ENCODE measurements around the gene PACSIN3.
"Not testable (repeated sequence)": the region's sequence is repeated elsewhere in the genome, so short reads cannot be mapped to it uniquely, and the experiment has no call there.

GRCh38 chr11:47191137-47191536 lies 4.9 kb upstream of the PACSIN3 start:
- TF ChIP-seq, protein P1, sequence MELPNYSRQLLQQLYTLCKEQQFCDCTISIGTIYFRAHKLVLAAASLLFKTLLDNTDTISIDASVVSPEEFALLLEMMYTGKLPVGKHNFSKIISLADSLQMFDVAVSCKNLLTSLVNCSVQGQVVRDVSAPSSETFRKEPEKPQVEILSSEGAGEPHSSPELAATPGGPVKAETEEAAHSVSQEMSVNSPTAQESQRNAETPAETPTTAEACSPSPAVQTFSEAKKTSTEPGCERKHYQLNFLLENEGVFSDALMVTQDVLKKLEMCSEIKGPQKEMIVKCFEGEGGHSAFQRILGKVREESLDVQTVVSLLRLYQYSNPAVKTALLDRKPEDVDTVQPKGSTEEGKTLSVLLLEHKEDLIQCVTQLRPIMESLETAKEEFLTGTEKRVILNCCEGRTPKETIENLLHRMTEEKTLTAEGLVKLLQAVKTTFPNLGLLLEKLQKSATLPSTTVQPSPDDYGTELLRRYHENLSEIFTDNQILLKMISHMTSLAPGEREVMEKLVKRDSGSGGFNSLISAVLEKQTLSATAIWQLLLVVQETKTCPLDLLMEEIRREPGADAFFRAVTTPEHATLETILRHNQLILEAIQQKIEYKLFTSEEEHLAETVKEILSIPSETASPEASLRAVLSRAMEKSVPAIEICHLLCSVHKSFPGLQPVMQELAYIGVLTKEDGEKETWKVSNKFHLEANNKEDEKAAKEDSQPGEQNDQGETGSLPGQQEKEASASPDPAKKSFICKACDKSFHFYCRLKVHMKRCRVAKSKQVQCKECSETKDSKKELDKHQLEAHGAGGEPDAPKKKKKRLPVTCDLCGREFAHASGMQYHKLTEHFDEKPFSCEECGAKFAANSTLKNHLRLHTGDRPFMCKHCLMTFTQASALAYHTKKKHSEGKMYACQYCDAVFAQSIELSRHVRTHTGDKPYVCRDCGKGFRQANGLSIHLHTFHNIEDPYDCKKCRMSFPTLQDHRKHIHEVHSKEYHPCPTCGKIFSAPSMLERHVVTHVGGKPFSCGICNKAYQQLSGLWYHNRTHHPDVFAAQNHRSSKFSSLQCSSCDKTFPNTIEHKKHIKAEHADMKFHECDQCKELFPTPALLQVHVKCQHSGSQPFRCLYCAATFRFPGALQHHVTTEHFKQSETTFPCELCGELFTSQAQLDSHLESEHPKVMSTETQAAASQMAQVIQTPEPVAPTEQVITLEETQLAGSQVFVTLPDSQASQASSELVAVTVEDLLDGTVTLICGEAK (IDR thresholded peaks at IDR 0.05): not testable (repeated sequence)
- TF ChIP-seq, protein P1 (CRISPR knock-in tag; IDR thresholded peaks at IDR 0.05): not testable (repeated sequence)
- not testable (repeated sequence) for TF ChIP-seq MED1 (CRISPR knock-in tag; IDR thresholded peaks at IDR 0.05); POLR2A (IDR thresholded peaks at IDR 0.05; ENCODE audit: insufficient read depth in 1 of 2, low read depth in 2 of 2, low read length in 2 of 2); ZNF121 (CRISPR knock-in tag; IDR thresholded peaks at IDR 0.05)
- TF ChIP-seq, protein P2, sequence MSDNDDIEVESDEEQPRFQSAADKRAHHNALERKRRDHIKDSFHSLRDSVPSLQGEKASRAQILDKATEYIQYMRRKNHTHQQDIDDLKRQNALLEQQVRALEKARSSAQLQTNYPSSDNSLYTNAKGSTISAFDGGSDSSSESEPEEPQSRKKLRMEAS (IDR thresholded peaks at IDR 0.05): not testable (repeated sequence)
